Measurements from ENCODE around the gene EFHD1.
"Not testable (repeated sequence)": the region's sequence is repeated elsewhere in the genome, so short reads cannot be mapped to it uniquely, and the experiment has no call there.

EFHD1 gene

DNA sequence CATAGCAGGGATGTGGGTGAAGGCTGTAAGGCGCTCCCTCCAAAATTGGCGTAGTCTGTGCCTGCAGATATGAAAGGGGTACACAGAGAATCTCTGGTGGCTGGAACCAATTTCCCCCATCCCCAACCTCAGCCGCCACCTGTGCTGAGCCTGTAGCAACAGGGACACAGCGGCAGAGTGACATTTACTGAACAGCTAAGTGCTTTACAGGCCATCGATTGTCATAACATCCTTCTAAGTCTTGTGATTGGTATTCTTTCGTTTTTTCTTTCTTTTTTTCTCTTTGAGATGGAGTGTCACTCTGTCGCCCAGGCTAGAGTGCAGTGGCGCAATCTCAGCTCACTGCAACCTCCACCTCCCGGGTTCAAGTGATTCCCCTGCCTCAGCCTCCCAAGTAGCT lies 12.2 kb upstream of the EFHD1 start:
- DNase-seq (ENCODE audit: low read depth): no peak

DNA sequence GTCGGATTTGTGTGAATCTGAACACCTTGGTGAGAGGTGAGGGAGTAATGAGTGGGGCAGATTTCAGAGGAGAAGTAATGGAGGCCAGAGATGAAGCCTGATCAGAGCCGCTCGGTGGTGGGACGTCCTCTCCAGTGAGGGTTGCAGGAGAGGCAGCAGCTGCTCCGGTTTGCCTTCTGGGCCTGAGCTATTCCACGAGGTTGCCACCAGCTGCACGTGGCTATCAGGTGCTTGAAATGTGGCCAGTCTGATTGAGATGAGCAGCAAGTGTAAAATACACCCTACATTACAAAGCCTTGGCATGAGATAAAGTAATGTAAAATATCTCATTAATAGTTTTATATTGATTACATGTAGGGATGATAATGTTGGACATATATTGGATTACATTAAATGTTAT lies 10.8 kb upstream of the EFHD1 start:
- DNase-seq (ENCODE audit: low read depth): no peak

DNA sequence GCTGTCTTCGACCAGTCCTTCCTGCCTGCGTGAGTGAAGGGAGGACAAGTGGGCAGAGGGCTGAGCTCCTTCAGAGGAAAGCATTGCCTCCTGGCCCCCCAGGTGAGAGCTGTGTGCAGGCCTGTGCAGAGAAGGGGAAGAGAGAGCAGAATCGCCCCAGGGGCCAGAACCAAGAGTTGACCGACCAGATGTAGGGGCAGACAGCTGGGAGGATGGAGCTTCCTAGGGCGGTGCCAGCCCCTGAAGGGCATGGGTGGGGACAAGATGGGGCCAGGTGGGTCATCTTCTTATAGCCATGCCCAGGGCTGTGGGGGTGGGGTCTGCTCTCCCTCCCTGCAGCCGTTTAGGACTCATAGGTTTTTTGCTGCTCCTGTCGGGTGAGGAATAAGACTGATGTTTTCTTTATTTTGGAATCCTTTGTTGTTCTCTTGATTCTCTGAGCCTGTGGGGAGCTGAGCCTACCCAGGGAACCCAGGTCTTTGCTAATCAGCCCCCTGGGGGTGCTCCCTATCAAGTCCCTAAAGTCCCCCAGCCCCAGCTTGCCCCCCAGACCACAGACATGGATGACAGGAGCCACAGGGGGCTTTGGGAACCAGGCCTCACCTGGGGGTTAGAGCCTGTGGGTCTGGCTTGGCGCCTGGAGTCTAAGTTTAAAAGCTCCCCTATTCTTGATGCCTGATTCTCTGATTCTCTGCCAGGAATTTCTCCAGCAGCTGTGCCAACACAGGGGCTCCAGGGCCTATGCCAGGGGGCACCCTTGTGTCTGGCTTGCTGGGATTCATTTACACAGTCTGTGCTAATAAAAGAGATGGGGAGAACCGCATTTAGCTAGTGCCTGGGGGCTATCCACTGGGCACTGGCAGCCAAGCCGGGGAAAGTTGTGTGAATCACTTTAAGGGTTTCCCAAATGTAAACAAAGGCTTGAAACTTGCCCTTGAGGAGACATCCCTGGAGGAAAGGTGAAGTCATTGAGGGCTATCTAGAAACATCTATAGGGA lies 9.3 kb upstream of the EFHD1 start:
- DNase-seq (ENCODE audit: low read depth): no peak

DNA sequence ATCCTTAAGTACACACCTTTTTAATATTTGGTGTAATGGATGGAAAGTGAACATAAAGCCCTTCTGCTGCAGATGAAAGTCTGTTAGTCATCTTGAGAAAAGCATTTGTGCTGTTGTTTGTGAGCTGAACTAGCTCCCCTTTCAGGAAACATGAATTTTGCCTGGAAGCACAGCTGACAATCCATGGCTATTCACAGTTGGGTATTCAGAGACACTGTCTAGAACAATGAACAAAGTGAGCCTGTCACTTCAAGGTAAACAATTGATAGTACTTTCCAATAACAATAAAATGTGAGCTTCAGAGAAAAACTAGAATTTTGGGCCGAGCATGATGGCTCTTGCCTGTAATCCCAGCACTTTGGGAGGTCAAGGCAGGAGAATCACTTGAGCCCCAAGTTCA lies 6.8 kb upstream of the EFHD1 start:
- no peak for DNase-seq (ENCODE audit: low read depth)

DNA sequence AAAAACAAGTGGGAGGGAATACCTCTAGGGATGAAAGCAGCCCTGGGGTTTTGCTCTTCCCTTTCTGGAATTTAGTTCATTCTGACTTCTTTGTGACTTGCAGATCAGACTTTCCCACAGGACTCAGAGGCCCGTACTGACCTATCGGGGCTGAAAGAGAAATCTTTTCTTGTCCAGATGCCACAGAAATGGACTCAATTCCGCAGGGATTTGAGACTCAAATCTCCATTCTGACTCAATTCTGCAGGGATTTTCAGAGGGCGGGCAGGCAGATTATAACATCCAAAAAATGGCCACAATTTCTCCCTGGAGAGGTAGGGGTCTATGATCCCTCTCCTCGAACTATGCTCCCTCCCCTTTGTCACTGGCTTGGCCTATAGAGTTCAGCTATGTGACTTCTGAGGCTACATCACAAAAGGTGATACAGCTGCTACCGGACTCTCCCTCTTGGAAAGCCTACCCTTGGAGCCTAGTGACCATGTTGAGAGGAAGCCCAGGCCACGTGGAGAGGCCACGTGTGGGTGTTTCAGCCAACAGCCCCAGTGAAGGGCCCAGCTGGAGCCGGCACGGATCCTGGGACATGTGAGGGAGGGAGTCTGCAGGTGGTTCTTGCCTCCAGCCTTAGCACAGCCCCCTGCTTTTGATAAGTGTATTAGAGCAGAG lies 4.8 kb upstream of the EFHD1 start:
- DNase-seq (ENCODE audit: low read depth): no peak

DNA sequence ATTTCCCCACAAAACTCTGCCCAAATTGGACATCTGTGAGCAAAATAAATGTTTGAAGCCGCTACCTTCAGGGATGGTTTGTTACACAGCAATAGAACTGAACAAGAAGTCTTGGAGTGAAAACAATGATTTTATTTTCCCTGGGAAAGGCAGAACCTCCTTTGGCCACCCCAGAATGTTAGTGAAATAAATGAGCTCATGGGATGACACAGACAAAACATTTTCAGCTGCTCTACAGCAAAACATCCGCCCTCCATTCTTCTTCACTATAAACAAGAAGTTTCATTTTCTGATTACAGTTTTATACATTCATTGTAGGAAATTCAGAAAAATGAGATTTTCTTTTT lies 4.3 kb upstream of the EFHD1 start:
- DNase-seq (ENCODE audit: low read depth): no peak

DNA sequence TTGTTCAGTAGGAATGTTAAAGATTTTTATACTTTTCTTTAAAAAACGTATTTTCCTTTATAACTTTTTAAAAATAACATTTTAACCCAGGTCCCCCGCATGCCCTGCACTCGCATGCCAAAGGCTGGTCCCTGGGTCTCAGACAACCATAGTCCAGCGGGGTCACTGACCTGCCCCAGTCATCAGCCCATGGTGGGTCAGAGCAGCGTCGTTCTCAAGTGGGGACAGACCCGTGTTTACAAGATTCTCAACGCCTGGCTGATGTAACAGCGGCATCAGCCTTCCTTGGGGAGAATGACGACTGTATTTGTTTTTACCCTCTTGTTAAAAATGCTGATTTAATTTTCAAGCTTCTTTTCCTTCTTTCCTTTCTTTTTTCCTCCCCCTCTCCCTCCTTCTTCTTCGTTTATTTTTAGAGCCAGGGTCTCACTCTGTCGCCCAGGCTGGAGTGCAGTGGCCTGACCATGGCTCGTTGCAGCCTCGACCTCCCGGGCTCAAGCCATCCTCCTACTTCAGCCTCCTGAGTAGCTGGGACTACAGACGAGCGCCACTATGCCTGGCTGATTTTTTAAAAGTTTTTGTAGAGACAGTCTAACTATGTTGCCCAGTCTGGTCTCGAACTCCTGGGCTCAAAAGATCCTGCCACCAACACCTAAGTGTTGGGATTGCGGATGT lies 1.0 kb upstream of the EFHD1 start:
- no peak for DNase-seq (ENCODE audit: low read depth)

DNA sequence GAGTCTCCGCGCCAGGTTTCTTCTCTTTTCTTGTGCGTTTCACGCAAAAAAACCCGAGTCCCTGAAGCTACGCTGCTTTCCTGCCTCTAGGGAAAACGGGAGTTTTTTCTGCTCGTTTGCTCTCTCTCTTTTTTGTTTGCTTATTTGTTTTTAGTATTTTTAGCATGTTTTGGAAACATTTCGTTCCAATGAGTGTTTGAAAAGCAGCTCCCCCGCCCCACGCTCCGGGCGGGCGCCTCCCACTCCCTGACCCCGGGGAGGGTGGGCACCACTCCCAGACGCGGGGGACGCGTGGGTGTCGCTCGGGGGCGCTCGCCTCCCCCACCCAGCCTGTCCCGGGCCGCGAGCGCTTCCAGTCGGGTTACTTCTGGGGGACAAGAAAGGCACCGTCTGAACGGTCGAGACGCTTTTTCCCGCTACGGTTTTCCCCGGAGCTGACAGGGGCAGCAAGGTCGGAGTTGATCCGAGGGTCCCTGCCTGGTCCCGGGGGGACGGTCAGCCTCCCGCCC lies 446 bp upstream of the EFHD1 start:
- no peak for DNase-seq (ENCODE audit: low read depth)

DNA sequence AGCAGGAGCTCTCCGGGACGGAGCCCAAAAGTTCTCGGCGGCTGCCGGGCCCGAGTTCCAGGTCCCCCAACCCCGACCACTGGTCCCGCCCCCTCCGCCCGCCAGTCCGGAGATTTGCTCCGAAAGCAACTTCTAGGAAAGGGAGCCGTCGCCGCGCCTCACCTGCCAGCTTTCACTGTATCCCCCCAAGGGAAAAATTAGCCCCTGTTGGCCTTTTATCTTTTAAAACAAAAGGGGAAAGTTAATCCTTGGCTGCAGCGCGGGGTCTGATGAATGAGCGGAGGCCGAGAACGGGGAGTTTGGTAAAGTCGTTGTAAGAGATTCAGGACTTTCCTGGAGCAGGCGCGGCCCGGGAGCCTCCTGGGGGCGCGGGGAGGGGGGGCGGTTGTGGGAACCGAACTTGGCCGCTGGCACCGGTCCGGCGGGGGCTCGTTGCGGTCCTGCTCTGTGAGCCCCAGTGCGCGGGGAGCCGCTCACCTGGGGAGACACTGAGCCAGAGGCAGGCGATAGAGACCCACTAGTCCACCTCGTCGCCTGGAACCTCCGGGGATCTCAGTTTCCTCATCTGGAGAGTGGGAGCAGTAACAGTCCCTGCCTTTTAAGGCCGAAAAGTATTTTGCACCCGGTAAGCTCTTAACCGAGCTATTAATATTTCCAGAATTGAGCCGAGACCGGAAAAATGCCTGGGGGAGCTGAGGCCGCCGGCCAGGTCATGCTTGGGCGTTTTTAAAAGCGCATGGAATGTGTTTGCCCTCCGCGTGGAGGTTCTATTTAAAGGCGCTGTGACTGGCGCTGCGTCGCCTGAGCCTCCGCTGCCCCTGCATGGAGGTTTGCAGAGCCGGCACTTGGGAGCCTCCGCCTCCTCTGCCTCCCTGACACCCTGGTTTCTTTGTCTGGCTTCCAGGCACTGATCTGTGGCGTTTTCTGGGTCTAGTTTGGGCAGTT lies 1.1 kb downstream of the EFHD1 start:
- no peak for DNase-seq (ENCODE audit: low read depth)

DNA sequence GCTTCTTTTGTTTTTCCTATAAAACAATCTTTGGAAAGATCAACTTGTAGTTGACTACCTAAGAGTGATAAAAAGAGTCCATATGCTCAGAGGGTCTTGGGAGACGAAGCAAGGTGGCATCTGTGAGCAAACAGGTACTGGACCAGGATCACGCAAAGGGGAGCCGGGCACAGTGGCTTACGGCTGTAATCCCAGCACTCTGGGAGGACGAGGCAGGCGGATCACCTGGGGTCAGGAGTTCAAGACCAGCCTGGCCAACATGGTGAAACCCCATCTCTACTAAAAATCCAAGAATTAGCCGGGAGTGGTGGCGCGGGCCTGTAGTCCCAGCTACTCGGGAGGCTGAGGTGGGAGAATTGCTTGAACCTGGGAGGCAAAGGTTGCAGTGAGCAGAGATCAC lies 2.0 kb downstream of the EFHD1 start:
- not testable (repeated sequence) for DNase-seq (ENCODE audit: low read depth)

DNA sequence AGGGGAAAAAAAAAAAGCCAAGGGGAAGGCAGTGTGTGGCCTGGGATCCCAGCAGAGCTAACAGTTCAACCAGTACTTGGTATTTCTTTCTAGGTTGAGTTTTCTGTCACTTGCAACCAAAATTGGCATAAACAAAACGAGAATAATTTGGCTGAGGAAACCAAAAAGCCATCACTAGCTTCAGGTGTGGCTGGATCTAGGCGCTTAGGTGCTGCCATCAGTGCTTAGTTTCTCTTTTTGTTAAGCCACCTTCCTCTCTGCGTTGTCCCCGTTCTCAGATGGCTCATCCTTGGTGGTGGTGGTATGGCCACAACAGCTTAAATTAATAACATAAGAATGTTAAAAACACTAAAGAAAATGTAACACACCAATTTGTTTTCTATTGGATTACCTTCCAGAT lies 2.4 kb downstream of the EFHD1 start:
- no peak for DNase-seq (ENCODE audit: low read depth)

DNA sequence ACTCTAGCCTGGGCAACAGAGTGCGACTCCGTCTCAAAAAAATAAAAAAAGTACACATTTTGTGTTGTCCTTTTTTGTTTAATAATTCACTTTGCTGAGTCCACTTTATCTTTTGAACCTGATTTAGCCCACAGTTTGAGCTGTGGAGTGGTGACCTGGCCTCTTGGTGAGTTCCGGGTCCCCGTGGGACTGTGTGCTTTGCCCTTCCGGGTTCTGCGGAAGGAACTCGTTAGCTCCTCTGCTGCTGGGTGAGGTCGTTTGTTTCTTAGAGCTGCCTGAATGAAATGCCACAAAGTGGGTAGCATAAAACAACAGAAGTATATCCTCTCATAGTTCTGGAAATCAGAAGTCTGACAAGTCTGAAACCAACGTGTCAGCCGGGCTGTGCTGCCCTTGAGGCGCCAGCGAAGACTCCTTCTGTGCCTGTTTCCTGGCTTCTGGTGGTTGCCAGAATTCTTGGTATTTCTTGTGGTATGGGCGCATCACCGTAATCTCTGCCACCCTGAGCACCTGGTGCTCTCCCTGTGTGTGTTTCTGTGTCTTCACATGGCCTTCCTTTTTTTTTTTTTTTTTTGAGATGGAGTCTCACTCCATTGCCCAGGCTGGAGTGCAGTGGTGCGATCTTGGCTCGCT lies 3.5 kb downstream of the EFHD1 start:
- no peak for DNase-seq (ENCODE audit: low read depth)

DNA sequence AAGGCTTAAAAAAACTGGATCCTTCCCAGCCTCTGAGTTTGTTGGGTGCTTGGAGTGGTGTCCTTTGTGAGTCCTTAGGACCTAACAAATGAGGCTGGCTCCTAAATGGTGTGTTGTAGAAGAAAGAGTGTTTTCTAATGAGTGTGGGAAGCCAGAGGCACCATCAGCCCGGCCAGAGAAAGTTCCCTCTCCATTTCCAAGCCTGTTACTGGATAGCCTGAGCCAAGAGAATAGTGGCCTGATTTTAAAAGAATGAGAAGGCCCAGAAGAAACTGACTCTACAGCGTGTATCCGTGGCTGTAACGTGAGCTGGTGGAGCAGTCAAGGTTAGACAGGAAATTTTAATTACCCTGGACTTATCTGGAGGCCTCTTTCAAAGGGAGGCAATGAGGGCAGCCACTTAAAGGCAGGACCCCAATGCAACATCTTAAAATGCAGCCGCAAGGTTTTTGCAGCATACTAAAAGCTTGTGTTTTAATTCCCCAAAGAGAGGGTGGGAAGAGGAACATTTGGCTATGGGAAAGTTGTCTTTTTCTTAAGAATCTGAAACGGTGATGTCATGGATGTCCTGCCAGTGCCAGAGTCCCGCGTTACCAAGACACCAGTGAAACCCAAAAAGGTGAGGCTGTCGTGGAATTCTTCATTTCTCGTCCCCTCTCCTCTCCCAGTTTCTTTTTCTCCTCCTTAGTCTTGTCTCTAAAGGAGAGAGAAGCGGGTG lies 4.6 kb downstream of the EFHD1 start:
- no peak for DNase-seq (ENCODE audit: low read depth)

DNA sequence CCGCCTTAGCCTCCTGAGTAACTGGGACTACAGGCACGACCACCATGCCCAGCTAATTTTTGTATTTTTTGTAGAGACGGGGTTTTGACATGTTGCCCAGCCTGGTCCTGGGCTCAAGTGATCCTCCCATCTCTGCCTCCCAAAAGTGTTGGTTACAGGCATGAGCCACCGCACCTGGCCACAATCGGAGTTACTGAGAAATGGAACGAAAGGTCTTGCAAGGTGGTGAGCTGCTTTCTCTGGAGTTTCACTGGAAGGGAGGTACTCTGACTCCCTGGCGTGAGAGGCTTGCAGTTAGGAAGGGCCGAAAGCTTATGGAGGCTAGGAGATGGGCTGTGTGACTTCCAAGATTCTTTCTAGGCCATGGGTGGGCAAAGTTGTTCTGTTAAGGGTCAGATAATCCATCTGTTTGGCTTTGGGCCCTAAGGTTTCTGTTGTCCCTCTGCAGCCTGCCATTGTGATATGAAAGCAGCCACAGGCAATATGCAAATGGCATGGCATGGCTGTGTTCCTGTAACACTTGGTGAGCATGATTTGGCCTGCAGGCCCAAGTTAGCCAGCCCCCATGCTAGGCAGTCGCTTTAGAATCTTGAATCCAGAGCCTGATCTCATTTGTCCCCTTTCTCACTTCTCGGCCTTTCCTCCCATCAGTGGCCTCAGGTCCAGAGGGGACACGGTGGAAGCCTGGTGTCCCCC lies 7.9 kb downstream of the EFHD1 start:
- no peak for DNase-seq (ENCODE audit: low read depth)

DNA sequence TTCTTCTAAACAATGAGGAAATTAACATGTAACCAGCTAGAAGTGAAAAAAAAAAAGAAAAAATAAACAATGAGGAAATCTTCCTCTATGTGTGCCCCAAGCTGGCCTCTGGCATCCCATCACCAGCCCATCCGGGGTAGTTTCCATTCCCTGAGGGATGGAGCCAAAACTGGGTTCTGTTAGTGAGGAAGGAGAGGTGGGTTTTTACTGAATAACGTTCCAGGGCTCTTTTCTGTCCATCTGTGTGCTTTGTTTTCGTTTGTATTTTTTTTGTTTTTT lies 9.7 kb downstream of the EFHD1 start:
- DNase-seq (ENCODE audit: low read depth): no peak

DNA sequence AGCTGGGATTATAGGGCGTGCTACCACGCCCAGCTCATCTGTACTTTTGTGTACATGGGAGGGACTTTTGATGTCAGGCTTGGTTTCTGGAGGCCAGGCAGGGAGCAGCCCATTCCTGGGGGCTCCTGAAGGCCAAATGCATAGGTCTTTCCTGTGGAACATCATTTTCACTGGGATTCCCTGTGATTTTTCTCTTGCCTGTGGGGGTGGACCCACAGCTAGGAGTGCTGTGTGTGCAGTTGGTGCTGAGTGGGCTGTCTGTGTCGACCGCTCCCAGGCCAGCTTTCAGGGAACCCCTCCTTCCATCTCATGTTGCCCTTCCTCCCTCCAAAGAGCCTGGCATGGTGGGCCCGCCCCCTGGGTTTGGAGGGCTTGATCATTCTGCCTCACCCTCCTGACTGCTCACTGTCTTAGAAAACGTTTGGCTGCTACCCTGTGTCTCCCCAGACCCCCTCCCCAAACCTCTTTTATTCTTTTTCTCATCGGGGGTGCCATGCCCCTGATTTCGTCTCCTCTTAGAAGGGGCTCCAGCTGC lies 10.5 kb downstream of the EFHD1 start:
- no peak for DNase-seq (ENCODE audit: low read depth)

DNA sequence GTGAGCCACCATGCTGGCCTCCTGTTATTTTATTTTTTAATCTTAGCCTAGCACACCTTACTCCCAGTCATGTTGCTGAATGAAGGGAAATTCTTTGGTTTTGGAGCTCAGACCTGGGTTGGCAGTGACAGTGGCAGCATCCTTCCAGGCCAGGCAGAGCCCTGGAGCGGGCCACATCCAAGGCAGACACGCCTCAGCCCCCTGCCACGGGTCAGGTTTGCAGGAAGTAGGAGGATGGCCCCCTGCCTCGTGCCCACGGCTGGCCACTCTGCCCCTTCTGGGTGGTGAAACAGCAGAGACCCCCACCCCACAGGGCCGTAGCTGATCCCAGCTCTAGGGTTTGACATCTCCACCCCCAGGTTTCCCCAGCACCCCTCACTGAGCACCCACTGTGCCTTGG lies 11.7 kb downstream of the EFHD1 start:
- DNase-seq (ENCODE audit: low read depth): no peak

DNA sequence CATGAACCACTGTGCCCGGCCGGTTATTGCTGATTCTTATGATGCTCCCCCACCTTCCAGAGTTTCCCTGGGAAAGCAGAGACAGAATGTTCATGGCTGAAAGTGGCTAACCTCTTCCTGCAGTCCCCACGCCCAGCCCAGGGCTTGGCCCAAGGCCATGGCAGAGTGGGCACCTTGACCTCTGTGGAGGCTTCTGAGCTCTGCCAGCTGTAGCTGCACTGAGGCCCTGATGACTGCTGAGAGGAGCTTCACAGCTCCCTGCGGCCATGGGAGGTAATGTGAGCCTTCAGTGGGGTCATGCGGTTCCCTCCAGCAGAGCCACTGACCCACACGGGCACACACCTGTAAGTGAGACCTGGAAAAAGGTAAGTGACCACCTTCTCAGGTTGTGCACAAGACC lies 13.3 kb downstream of the EFHD1 start:
- DNase-seq (ENCODE audit: low read depth): no peak

DNA sequence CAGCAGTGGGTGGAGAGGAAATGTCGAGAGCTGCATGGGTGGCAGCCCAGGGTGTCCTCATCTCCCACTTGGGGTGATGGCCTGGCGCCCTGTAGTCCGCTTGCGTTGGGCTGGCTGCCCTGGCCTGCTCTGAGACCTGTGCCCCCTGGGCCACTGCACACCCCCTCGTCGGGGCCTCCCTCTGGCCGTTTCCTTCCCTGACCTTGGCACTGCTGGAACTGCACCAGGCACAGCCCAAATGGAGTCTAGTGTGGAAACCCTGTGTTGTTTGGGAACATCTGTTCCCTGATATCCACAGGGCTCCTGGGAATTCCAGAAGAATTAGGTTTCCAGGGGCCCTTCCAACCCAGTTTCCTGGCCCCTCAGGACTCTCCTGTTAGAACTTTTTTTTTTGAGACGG lies 13.9 kb downstream of the EFHD1 start:
- DNase-seq (ENCODE audit: low read depth): no peak

DNA sequence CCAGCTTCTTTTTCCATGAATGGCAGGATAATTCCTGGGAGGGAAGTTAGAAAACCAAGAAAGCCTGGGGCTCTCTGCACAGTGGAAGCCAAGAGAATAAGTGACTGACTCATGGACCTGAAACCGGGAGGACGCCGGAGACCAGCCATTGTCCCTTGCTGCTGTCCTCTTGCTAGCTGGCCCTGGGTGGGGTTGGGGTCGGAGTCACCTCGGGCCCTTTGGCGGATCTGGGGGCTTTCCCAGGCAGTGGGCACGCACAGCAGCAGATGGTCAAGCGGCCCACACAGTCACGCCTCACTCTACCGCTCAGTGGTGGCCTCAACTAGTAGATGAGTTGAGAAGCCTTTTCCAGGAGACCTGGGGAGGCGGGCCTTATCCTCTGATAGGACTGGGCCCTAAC lies 15.6 kb downstream of the EFHD1 start:
- DNase-seq (ENCODE audit: low read depth): no peak
